ENCODE measurements around the gene PSMD5.

DNA sequence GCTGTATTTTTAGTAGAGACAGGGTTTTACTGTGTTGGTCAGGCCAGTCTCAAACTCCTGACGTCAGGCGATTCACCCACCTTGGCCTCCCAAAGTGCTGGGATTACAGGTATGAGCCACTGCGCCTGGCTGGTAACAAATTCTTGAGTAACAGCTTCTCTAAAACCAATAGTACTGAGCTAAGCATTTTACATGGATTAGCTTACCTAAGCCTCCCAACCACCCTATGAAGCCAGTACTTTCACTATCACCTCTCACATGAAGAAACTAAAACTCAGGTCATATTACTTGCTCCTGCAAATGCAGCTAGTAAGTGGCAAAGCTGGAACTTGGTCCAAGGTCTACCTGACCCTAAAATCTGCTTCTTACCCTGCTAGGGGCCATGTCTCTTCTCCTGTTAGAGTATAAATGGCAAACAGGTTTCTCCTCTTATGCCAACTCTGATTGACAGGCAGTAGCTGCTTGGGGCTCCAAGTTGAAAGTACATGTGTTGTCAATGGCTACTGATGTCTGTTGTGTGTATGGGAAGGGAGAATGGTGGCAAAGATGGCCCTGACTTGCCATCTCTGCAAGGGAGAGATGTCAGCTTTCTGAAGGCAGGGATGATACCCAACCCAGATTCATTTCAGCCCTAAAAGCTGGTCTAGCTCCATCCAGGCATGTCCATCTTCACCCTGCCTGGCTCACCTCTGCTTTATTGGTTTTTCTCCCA, 30.2 kb upstream of the PSMD5 start:
- TF ChIP-seq POLR2A (IDR thresholded peaks at IDR 0.05; ENCODE audit: low read depth, low read length) (no peak), BHLHE40 (IDR thresholded peaks at IDR 0.05; ENCODE audit: borderline replicate concordance in 1 of 2, low read depth in 2 of 2, low read length in 1 of 2) (no peak), CHD1 (IDR thresholded peaks at IDR 0.05; ENCODE audit: low read depth, low read length) (no peak), ZZZ3 (IDR thresholded peaks at IDR 0.05; ENCODE audit: control insufficient read depth, insufficient read length, low read depth) (no peak), NFYB (IDR thresholded peaks at IDR 0.05; ENCODE audit: insufficient read depth, low read depth, low read length) (no peak), POLR2AphosphoS5 (IDR thresholded peaks at IDR 0.05; ENCODE audit: low read length) (no peak)
- TF ChIP-seq, protein P1, sequence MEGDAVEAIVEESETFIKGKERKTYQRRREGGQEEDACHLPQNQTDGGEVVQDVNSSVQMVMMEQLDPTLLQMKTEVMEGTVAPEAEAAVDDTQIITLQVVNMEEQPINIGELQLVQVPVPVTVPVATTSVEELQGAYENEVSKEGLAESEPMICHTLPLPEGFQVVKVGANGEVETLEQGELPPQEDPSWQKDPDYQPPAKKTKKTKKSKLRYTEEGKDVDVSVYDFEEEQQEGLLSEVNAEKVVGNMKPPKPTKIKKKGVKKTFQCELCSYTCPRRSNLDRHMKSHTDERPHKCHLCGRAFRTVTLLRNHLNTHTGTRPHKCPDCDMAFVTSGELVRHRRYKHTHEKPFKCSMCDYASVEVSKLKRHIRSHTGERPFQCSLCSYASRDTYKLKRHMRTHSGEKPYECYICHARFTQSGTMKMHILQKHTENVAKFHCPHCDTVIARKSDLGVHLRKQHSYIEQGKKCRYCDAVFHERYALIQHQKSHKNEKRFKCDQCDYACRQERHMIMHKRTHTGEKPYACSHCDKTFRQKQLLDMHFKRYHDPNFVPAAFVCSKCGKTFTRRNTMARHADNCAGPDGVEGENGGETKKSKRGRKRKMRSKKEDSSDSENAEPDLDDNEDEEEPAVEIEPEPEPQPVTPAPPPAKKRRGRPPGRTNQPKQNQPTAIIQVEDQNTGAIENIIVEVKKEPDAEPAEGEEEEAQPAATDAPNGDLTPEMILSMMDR (IDR thresholded peaks at IDR 0.05 in 2 of 3, conservative IDR thresholded peaks at IDR 0.05 in 1 of 3; ENCODE audit: control insufficient read depth in 2 of 3, extremely low read depth in 1 of 3, insufficient read depth in 1 of 3, low read depth in 3 of 3, low read length in 3 of 3) = no peak
- TF ChIP-seq, protein P2, sequence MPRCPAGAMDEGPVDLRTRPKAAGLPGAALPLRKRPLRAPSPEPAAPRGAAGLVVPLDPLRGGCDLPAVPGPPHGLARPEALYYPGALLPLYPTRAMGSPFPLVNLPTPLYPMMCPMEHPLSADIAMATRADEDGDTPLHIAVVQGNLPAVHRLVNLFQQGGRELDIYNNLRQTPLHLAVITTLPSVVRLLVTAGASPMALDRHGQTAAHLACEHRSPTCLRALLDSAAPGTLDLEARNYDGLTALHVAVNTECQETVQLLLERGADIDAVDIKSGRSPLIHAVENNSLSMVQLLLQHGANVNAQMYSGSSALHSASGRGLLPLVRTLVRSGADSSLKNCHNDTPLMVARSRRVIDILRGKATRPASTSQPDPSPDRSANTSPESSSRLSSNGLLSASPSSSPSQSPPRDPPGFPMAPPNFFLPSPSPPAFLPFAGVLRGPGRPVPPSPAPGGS (IDR thresholded peaks at IDR 0.05; ENCODE audit: borderline replicate concordance, insufficient read depth, low read depth, low read length, poor library complexity, severe bottlenecking) = no peak
- TF ChIP-seq, protein P3, sequence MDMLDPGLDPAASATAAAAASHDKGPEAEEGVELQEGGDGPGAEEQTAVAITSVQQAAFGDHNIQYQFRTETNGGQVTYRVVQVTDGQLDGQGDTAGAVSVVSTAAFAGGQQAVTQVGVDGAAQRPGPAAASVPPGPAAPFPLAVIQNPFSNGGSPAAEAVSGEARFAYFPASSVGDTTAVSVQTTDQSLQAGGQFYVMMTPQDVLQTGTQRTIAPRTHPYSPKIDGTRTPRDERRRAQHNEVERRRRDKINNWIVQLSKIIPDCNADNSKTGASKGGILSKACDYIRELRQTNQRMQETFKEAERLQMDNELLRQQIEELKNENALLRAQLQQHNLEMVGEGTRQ (IDR thresholded peaks at IDR 0.05; ENCODE audit: borderline replicate concordance, low read depth, low read length) = no peak

Measured in GM12878 (cell line).